ENCODE data around the gene ARHGAP23.

ARHGAP23 gene

DNA sequence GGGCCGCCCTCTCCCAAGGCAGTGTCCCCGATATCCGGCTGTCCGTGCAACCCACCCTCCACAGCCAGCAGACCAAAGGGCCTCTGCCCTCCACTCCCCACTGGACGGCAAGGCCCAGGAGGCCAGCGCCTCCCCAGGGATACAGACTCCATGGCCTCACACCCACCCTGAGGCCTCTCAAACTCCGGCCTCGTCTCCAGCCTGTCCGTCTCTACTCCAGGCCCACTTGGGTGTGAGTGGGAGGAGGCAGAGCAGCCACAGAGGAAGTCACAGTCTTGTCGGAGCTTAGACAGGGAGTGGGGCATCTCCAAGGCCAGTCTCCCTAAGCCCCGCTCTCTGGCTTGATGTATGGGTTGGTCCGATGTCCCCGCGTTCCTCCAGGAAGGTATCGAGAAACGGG, 104.2 kb downstream of the ARHGAP23 start:
- no peak for DNase-seq

DNA sequence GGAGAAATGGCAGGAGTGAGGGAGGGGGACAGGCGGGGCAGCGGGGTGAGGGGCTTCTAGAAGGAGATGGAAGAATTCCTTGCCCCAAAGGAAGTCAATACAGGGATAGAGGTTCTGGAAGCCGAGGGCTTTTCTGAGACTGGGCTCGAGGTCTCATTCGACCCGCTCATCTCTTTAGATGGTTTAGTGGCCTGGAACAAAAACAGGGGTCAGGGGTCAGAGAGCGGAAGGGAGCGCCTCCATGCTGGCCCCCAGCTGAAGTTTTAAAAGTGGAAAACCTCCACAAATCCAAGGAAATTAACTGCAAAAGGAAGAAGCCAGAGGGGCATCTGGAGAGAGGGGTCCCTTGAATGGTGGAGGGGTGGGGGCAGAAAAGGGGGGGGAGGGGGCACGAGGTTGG, 105.0 kb downstream of the ARHGAP23 start:
- DNase-seq = no peak

DNA sequence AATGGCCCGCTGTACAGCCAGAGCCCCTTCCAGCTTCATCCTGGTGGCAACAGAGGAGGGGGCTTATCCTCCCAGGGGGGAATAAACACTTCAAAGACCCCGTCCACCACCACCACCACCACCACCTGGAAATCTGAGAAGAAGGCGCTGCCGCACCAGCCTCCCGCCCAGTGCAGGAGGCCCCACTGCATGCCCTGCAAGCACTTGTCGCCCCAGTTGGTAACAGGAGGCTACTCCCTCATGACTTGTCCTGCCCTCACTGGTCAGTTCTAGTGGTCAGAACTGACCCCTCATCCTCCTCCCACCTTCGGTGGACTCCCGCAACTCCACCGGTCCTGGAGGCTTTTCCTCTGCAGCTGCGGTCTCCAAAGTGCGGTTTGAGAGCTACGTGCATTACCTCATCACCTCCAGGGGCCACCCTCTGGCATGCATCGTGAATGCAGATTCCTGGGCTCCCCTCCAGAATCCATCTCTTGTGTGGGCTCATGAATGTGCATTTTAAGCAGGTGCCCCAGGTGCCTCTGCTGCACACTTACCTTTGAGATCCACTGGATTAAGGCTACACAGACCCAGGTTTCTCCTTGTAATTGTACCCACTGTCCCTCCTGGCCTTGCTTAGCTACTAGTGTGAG, 105.7 kb downstream of the ARHGAP23 start:
- no peak for DNase-seq

DNA sequence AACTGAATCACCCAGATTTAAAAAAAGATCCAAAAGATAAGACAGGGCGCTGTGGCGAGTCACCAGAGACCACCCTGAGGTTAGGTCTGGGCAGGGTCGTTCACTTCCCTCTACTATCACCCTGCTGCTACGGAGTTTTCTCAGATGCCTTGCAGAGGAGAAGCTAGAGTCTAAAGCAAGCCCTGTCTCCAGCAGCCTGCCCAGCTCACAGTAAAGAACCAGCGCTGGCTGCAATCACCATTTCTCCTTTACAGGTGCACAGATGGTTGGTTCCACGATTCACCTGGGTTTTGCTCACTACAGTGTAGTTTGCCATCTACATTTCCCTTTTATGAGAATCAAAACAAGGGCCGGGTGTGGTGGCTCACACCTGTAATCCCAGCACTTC, 106.2 kb downstream of the ARHGAP23 start:
- DNase-seq = no peak

DNA sequence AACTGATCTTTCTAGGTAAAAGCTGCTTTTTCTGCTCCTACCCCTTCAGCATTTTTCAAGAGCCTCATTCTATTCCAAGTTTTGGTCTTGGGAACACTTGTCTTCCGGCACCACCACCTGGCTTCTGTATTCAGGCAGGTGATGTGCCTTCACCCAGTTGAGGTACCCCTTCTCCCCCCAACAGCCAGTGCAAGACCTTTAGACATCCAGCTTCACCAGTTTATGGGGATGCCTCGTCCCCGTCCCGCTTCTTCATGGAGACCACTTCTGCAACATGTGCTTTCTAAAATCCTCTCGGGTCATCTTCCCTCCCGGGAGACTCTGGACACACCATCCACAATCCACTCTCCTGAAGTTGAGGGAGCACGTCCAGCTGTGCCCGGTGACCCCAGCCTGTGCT, 107.6 kb downstream of the ARHGAP23 start:
- no peak for DNase-seq

DNA sequence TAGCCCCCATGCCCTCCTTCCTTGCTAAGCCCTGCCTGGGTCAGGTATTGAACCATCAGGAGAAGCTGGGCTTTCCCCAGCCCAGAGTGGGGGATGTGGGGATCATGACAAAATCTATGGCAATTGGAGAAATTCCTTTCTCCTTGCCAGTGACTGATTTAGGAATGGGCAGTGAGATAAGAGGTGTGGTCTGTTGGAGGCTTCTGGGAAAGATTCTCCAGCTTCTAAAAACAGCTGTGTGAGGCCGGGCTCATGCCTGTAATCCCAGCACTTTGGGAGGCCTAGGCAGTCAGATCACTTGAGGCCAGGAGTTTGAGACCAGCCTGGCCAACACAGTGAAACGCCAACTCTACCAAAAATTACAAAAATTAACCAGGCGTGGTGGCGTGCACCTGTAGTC, 108.4 kb downstream of the ARHGAP23 start:
- DNase-seq = no peak

DNA sequence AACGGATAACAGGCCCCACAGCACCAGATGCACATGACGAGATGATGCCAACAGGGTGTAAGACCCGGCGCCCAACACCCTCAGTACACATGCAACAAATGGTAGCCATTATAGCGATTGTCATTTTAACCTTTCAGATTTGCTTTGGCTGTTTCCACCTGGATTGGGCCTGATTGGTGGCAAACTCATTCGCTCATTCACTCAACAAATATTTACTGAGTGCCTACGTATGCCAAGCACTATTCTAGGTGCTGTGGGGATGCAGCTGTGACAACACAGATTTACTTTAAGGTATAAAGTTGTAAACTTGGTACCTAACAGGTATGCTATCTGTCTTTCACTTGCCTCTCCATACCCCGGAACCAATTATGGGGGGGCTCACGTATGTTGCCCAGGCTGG, 110.6 kb downstream of the ARHGAP23 start:
- no peak for DNase-seq

DNA sequence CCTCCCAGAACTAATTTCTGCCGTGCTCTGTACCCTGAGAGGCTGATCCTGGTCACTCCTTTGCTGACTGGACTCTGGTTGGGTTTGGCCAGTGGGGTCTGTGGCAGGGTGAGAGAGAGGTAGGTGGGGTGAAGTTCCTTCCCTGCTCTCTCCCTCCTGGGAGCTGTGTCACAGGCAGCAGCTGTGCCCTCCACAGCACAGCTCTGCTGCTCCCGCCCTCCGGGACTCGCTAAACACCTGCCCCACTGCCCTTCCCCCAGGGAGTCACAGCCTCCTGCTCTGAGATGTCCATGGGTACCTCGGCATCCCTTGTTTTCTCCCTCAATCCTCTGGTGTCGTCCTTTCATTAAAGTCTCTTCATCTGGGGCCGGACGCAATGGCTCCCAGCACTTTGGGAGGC, 111.1 kb downstream of the ARHGAP23 start:
- DNase-seq = no peak

DNA sequence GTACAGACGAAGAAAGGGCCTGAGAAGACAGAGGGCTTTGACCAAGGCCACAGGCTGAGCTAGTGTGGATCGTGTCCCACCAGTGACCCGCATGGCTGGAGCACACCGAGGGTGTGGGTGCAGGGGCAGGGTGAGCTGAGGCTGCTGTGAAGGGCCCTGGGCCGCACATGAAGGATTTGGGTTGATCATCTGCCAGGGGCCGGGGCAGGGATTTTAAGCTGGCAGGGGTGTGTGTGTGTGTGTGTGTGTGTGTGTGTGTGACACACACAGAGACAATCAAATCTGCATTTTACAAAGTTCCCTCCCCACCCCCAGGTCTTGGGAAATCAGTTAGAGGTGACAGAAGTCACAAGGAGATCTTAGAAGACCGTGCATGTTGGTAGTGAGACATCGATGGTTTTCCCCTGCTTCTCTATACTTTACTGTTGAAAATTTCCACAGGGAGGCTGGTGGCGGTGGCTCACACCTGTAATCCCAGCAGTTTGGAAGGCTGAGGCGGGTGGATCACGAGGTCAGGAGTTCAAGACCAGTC, 112.3 kb downstream of the ARHGAP23 start:
- no peak for DNase-seq

DNA sequence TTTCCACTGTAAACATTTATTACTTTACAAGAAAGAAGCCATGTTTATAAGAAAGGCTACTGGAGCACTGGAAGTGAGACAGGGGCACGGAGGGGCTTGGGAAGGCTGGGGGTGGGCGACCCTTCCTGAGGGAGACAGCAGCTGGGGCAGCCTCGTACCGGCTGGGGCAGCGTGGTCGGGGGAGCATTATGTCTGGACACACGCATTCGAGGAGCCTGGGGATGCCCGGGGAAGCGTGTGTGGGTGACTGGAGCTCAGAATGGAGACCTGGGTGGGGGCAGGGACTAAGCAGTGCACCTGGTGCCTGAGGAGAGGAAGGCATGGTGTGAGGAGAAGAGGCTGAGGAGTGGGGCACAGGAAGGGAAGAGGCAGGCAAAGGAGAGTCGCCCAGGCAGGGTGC, 113.0 kb downstream of the ARHGAP23 start:
- no peak for DNase-seq

DNA sequence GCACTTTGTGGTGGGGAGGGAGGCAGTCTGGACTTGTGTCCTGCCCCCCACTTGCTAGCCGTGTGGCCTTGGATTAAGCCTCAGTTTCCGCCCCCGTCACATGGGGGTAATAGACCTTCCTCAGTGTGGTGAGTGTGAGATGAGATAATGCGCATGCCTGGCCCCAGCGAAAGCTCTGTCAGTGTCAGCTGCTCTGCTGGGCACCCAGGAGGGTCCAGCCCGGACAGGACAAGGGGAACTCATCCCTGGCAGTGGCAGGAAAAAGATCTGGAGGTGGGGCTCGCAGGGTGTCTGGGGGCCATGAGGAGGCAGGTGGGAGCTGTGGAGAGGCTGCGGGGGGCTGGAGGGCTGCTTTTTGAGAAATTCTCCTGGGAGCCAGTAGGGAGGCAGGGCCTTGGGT, 114.0 kb downstream of the ARHGAP23 start:
- DNase-seq = no peak

DNA sequence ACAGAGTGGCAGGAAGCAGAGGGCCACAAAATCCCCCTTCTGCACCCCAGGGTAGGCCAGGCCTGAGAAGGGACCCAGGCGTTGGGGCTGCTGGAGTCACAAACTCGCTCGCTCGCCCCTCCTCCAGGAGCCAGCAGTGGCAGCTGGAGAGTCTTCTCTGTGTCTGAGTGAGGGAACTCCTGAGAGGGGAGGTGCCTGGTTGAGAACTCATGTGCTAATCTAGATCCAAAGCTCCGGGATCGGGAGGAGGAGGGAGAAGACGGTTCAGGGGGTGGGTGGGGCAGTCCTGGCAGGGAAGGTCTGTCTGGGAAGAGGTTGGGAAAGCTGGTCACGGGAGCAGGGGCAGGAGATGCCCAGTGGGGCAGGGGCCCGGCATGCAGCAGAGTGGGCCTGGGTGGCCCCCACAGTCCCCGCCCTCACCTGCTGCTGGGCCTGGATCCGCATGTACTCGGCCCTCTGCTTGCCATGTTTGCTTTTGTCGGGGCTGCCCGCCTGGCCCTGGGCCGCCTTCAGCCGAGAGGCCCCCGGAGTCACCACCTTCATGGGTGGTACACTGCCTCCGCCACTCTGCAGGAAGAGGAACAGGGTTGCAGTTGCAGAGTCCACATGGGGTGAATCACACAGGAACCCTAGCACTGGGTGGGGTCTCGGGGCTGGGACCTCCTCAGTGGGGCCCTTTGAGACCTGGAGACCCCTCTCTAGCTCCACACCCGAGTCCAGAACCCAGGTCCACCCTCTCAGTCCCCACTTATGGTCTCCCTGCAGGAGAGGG, 115.3 kb downstream of the ARHGAP23 start:
- DNase-seq = no peak

DNA sequence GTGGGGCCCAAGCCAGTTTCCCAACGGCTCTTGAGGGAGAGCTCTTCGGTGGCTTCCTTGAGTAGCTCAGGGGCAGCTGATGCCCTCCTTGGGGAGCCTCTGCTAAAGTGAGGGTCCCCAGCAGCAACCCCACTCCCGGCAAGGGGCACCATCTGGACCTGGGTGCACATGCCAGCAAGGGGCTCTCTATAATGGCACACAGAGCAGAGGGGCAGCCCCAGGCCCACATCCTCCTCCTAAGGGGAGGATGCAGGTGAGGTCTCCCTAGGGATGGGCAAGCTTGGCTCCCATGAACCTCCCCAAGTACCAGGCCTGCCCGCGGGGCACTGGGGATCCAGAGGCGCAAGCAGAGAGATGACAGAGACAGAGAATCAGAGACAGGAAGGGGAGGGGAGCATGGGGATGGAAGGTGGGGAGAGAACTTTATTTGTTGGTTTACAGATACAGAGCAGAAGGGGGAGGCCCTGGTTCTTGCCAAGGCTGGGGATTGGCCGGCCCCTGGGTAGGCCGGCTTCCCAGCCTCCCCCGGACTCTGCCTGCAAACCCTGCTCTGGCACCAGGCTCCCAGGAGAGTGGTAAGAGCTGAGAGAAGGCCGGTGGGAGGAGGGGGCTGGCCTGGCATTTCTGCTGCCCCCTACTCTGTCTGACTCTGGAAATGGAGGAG, 116.0 kb downstream of the ARHGAP23 start:
- DNase-seq = no peak

DNA sequence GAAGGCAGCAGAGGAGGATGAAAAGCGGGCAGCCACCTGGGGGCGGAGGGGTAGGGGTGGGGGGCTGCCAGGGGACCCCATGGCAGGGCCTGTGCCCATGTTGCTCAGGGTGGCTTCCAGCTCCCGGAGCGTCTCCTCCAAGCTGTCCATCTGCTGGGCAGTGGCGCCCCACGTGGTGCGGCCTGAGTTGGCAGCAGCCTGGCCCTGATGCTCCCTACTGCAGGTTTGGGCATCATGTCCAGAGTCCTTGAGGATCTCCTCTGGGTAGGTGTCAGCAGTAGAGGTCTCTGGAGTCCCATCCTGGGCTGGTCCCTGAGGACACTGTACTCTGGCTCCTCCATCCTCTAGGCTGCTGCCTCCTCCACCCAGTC, 116.6 kb downstream of the ARHGAP23 start:
- no peak for DNase-seq

DNA sequence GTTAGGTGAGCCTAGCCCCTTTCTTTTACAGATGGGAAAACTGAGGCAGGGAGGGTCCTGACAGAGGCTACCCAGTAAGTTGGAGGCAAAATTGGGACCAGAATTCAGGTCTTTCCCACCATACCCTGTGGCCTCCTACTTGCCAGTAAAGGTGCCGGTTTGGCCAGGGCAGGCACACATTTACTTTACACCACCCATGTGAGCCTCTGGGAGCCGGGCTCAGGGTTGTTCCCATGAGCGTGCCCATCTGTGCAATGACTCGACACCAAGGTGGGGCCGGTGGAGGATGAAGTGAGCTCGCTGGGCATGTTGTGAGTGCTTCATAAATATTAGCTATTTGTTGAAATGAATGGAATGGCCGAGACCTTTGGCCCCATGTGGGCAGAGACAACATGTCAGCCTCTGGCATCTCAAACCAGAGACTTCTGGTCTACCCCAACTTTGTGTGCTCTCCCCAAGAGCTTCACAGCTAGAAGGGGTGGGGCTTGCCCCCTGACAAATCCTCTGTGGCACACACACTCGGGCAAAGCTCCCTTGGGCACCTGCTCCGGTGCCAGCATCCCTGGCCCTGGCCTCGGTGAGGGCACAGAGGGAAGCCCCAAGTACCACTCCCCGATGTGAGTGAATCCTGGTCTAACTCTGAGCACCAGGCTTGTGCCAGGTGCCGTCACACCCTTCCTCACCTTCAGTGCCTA, 117.4 kb downstream of the ARHGAP23 start:
- DNase-seq = no peak

DNA sequence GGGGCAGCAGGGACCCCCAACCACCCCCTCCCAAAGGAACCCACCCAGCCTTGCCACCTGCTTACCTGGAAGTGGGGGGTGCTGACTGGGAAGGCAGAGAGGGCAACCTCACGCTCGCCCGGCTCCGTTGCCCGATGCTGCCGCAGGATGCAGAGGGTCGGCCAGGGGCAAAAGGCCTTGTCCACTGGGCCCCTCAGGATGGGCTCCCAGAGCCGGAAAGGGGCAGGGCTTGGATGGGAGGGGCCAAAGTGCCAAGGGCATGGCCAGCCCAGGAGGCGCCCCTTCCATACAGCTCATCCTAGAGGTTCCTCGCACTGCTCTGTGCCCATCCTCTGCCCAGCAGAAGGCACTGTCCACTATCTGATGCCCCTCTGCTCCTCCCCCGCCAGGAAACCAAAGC, 118.1 kb downstream of the ARHGAP23 start:
- DNase-seq = no peak

DNA sequence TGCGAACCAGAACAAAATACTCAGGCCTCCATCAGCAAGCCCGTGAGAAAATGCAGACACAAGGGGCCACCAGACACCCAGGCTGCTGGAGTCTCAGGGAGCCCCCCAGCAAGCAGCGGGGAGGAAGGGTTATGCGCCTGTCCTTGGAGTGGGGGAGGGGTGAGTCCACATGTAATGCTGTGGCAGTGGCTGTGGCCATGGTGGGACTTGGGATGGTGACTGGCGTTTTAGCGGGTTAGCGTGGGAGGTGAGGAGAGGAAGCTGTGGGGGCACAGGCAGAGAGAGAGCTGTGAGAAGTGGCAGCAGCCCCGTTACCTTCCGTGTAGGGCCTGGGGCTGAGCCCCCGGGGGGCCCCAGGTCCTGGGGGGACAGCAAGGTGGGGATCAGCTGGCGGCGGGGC, 119.2 kb downstream of the ARHGAP23 start:
- no peak for DNase-seq

DNA sequence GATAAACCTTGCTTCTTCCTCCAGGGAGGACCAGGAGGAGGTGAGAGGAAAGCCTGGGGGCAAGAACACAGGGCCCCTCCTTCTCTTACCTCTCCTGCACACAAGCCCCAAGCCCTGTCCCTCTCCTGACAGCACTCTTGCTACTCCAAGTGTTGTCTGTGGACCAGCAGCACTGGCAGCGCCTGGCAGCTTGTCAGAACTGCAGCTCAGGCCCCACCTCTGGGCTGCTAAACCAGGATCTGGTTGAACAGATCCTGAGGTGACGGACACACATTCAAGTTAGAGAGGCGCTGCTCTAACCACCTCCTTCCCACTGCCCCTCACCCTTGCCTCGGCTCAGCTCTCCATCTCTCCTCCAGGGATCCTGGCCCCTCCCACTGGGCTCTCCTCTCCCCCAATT, 121.0 kb downstream of the ARHGAP23 start:
- DNase-seq = no peak

DNA sequence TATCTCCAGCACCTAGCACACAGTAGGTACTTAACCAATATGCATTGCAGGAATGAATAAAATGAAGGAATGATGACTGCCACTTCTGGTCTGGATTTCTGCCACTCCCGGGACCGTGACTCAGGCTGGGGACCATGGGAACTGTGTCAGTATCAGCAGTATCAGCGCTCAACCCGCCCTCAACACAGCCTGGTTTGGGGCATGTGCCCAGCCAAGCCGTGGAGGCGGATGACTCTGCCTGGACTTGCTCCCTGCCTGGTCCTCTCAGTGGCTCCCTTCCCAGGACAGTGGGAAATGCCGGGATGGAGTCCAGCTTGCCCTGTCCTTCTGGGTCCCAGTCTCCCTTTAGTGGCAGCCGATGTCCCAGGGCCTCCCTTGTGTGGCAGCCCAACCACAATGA, 122.4 kb downstream of the ARHGAP23 start:
- DNase-seq = no peak

DNA sequence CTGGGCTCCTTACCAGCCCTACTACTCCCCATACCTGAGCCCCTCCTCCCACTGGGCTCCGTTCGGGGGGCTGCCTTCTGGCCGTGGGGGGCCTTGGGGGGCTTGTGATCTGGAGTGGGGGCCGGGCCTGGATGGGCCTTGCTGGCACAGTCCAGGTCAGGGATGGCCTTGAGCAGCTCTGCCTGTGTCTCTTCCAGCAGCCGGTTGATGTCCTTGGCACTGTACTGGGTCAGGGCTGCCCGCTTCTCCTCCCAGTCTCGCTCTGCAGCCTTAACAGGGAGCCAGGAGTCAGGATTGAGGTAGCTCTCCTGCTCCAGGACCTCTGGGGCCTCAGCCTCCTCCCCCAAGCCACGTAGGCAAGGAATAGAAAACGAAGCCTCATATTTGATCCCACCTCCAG, 122.9 kb downstream of the ARHGAP23 start:
- DNase-seq = no peak

DNA sequence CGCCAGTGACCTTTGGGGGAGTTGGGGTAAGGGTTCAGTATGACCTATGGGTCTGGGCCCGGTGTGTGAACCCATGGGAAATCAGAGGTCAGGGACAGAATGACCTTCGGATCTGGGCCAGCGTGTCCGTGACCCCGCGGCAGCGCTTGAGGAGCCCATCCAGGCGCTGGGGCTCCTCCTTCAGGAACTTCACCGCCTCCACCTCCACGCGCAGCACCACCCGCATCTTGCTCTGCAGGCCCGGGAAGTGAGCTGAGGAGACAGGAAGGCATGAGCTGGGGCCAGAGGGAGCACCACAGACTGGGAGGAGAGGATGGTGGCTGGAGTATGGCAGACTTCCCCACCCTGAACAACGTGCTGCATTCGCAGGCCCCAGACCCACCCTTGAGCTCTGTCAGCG, 124.1 kb downstream of the ARHGAP23 start:
- DNase-seq = no peak

DNA sequence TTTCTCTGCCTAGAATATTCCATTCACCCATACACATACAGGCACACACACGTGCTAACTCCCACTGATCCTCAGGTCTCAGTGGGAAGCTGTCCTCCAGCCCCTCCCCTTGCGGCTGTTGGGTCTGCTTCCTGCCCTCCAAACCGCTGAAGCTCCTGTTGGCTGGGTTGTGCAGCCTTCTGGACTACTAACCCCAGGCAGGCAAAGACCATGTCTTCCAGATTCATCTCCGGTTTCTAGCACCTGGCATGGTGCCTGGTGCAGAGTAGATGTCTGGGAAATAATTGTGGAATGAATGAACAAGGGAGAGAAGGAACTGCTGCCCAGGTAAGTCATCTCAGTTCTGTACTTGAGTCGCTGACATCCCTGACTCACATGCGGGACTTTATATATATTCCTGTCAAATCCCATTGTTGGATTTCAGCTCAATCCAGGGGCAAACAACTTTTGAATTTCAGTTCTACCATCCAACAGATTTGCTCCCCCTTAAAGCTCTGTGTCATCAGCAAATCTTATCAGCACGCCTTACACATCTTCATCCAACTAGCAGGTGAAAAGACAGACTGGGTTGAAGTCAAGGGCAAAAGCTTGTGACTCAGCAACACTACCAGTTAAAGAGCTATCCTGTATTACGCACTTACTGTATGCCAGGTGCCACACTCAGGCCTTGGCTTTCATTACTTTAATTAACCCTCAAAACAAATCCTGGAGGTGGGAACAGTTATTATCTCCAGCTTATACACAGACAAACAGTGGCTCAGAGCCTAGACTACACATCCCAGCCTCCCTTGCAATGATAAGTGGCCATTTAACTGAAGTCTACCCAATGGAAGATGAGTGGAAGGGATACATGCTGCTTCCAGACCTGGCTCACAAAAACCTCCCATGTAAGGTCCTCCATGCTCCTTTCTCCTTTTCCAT, 126.4 kb downstream of the ARHGAP23 start:
- DNase-seq = no peak

All from stimulated activated CD4-positive, alpha-beta T cell treated with anti-CD3 and anti-CD28 coated beads, Interleukin-4, amount 100 ng/mL, for 4 hours (primary cell).